H1 (cell line): ENCODE measurements around the gene KIAA1671. TPM values are rescaled to one million over a fixed set of nuclear protein-coding genes. Genes with fewer than 3 reads are reported as not detected.
A peak's percentile ranks its signal among the peaks of the same experiment; 100 is the strongest.

ENCODE experiments used
- CTCF ChIA-PET: fragments of 300-600 bp; sonication (Branson Sonifier 250); formaldehyde crosslinking; loops from one replicate; lab custom pipeline; 2021; ENCODE audit not compliant: partially characterized antibody; lab: Charles Lee
- POLR2A ChIA-PET: fragments of 300-600 bp; sonication (Branson Sonifier 250); formaldehyde crosslinking; loops from one replicate; lab custom pipeline; 2021; ENCODE audit warnings: inconsistent platforms; ENCODE audit not compliant: partially characterized antibody; lab: Charles Lee
- DNase-seq, 2 experiments: peaks; one replicate each; pipeline versions ENCODE4 v3.0.0 to v3.0.0-alpha.2; 2010 to 2022; ENCODE audit warnings: low spot score in 2 of 2, low read depth in 1 of 2, mixed read lengths in 1 of 2
- FAIRE-seq: peaks from 2 replicates; lab custom pipeline; 2011; peaks lifted over from hg19 to GRCh38; lab: Jason Lieb, UNC
- H2AFZ ChIP-seq: 2 replicates; pipeline ENCODE4 v1.8.1; 2012; ENCODE audit warnings: low read length, inconsistent platforms
- H2AK5ac ChIP-seq: 2 replicates; pipeline ENCODE4 v1.6.1; 2013; ENCODE audit warnings: low read depth, low read length
- H2BK120ac ChIP-seq: replicated peaks from 2 replicates; pipeline ENCODE3; 2013; ENCODE audit warnings: low read depth, low read length, inconsistent platforms
- H2BK12ac ChIP-seq: 2 replicates; pipeline ENCODE4 v1.6.1; 2013; ENCODE audit warnings: low read depth, low read length
- H2BK15ac ChIP-seq: 2 replicates; pipeline ENCODE4 v1.6.1; 2013; ENCODE audit warnings: low read length
- H2BK20ac ChIP-seq: 2 replicates; pipeline ENCODE4 v1.6.1; 2013; ENCODE audit warnings: low read length
- H2BK5ac ChIP-seq: 2 replicates; pipeline ENCODE4 v1.6.1; 2013; ENCODE audit warnings: low read depth, low read length
- H3K14ac ChIP-seq: 2 replicates; pipeline ENCODE4 v1.6.1; 2013; ENCODE audit warnings: inconsistent platforms; ENCODE audit not compliant: insufficient read length
- H3K18ac ChIP-seq: 2 replicates; pipeline ENCODE4 v1.6.1; 2013; ENCODE audit warnings: low read length; ENCODE audit errors: extremely low read depth
- H3K23ac ChIP-seq: 2 replicates; pipeline ENCODE4 v1.6.1; 2013; ENCODE audit warnings: inconsistent platforms; ENCODE audit not compliant: insufficient read length
- H3K23me2 ChIP-seq: 2 replicates; pipeline ENCODE4 v1.6.1; 2013; ENCODE audit warnings: low read depth, low read length
- H3K27ac ChIP-seq: 2 replicates; pipeline ENCODE4 v1.6.1; 2011; ENCODE audit warnings: low read depth, low read length, inconsistent platforms
- H3K27me3 ChIP-seq, 4 experiments: replicated peaks in 1 of 4; 1 replicate in 1 of 4; 2 replicates in 3 of 4; pipeline versions ENCODE4 v1.6.1 to v1.8.1; 2011 to 2013; ENCODE audit warnings: low read length in 3 of 4, mild to moderate bottlenecking in 3 of 4, inconsistent platforms in 2 of 4, mixed read lengths in 2 of 4, moderate library complexity in 1 of 4; ENCODE audit not compliant: control insufficient read depth in 3 of 4, insufficient read depth in 3 of 4; ENCODE audit errors: extremely low read depth in 1 of 4
- H3K36me3 ChIP-seq, 4 experiments: 2 replicates each; pipeline versions ENCODE4 v1.6.1 to v1.8.1; 2011 to 2013; ENCODE audit warnings: mild to moderate bottlenecking in 4 of 4, low read length in 3 of 4, moderate library complexity in 2 of 4, control low read depth in 1 of 4, inconsistent platforms in 1 of 4; ENCODE audit not compliant: insufficient read depth in 4 of 4, control insufficient read depth in 2 of 4
- H3K4ac ChIP-seq: replicated peaks from 2 replicates; pipeline ENCODE3; 2013; ENCODE audit warnings: low read length, low read depth, mixed read lengths, inconsistent platforms; ENCODE audit not compliant: insufficient read length
- H3K4me1 ChIP-seq, 4 experiments: replicated peaks in 1 of 4; 1 replicate in 1 of 4; 2 replicates in 3 of 4; pipeline versions ENCODE4 v1.6.1 to v1.8.1; 2011 to 2013; ENCODE audit warnings: low read length in 3 of 4, inconsistent platforms in 2 of 4, mixed read lengths in 1 of 4; ENCODE audit not compliant: insufficient read depth in 4 of 4, control insufficient read depth in 3 of 4
- H3K4me2 ChIP-seq, 2 experiments: 2 replicates each; pipeline versions ENCODE4 v1.6.1 to v1.8.1; 2011 to 2013; ENCODE audit warnings: low read depth in 2 of 2, low read length in 2 of 2, control low read depth in 1 of 2, inconsistent platforms in 1 of 2, mild to moderate bottlenecking in 1 of 2; ENCODE audit not compliant: insufficient read depth in 1 of 2
- H3K4me3 ChIP-seq, 4 experiments: fragments of 200-600, 300-600 bp in 1 of 4; sonication (generic), shearing (Covaris generic), sonication (Bioruptor Twin) in 1 of 4; 2 replicates each; pipeline versions ENCODE4 v1.5.1 to v1.8.1; 2011 to 2016; ENCODE audit warnings: low read length in 4 of 4, low read depth in 3 of 4, control low read depth in 2 of 4, inconsistent platforms in 2 of 4, mild to moderate bottlenecking in 2 of 4, mixed read lengths in 1 of 4, moderate library complexity in 1 of 4; ENCODE audit not compliant: insufficient read depth in 2 of 4; ENCODE audit errors: extremely low read depth in 1 of 4
- H3K56ac ChIP-seq: replicated peaks from 2 replicates; pipeline ENCODE3; 2013; ENCODE audit warnings: low read depth, mild to moderate bottlenecking, mixed read lengths, low read length, inconsistent platforms; ENCODE audit not compliant: insufficient read length
- H3K79me1 ChIP-seq: 2 replicates; pipeline ENCODE4 v1.6.1; 2013; ENCODE audit warnings: low read depth, low read length, control low read depth
- H3K79me2 ChIP-seq, 2 experiments: 2 replicates each; pipeline versions ENCODE4 v1.6.1 to v1.8.1; 2012 to 2013; ENCODE audit warnings: low read length in 2 of 2, mild to moderate bottlenecking in 2 of 2, inconsistent platforms in 1 of 2; ENCODE audit not compliant: insufficient read depth in 2 of 2, control insufficient read depth in 1 of 2
- H3K9ac ChIP-seq, 4 experiments: replicated peaks in 1 of 4; 1 replicate in 1 of 4; 2 replicates in 3 of 4; pipeline versions ENCODE4 v1.6.1 to v1.8.1; 2011 to 2013; ENCODE audit warnings: low read depth in 3 of 4, low read length in 3 of 4, control low read depth in 2 of 4, mild to moderate bottlenecking in 2 of 4, moderate library complexity in 2 of 4, inconsistent platforms in 1 of 4; ENCODE audit errors: extremely low read depth in 1 of 4
- H3K9me3 ChIP-seq, 2 experiments: 2 replicates each; pipeline versions ENCODE4 v1.6.1 to v1.8.1; 2012 to 2013; ENCODE audit warnings: mild to moderate bottlenecking in 2 of 2, moderate library complexity in 2 of 2, control low read depth in 1 of 2, inconsistent platforms in 1 of 2, low read depth in 1 of 2, low read length in 1 of 2, mixed read lengths in 1 of 2; ENCODE audit not compliant: insufficient read depth in 2 of 2
- H4K20me1 ChIP-seq, 2 experiments: replicated peaks in 1 of 2; 2 replicates each; pipeline versions ENCODE3 to v1.8.1; 2011 to 2013; ENCODE audit warnings: inconsistent platforms in 2 of 2, low read length in 2 of 2, mild to moderate bottlenecking in 1 of 2; ENCODE audit not compliant: insufficient read depth in 2 of 2, control insufficient read depth in 1 of 2
- H4K5ac ChIP-seq: 2 replicates; pipeline ENCODE4 v1.6.1; 2013; ENCODE audit warnings: low read length, low read depth, mixed read lengths, inconsistent platforms; ENCODE audit not compliant: insufficient read length
- H4K8ac ChIP-seq: 2 replicates; pipeline ENCODE4 v1.8.0; 2013; ENCODE audit warnings: mild to moderate bottlenecking, moderate library complexity, low read length, inconsistent platforms; ENCODE audit not compliant: insufficient read depth; ENCODE audit errors: extremely low read depth
- H4K91ac ChIP-seq: replicated peaks from 2 replicates; pipeline ENCODE3; 2013; ENCODE audit warnings: low read length, mixed read lengths, inconsistent platforms; ENCODE audit not compliant: insufficient read length
- ATF2 ChIP-seq: IDR thresholded peaks from 2 replicates; pipeline ENCODE4 v1.6.1; 2012; ENCODE audit warnings: low read length, inconsistent platforms
- BACH1 ChIP-seq: IDR thresholded peaks from 2 replicates; pipeline ENCODE4 v1.6.1; 2012; ENCODE audit warnings: low read length, improper control_type of control experiment
- CBX8 ChIP-seq: fragments of 300-800, 300-1000 bp; sonication (generic); IDR thresholded peaks from 2 replicates; pipeline ENCODE4 v1.7.1; 2016; ENCODE audit warnings: low read depth, low read length, borderline replicate concordance
- CREB1 ChIP-seq: IDR thresholded peaks from 2 replicates; pipeline ENCODE4 v1.6.1; 2012; ENCODE audit warnings: inconsistent platforms
- CTBP2 ChIP-seq: IDR thresholded peaks from 2 replicates; pipeline ENCODE4 v1.7.0; 2011; ENCODE audit warnings: borderline replicate concordance, mild to moderate bottlenecking, moderate library complexity, mixed read lengths, low read length; ENCODE audit not compliant: insufficient read depth, insufficient read length
- E2F6 ChIP-seq: IDR thresholded peaks from 2 replicates; pipeline ENCODE4 v1.6.1; 2012; ENCODE audit warnings: inconsistent platforms
- KDM4A ChIP-seq: IDR thresholded peaks from one replicate; pipeline ENCODE4 v1.7.1; 2012; ENCODE audit warnings: low read depth, mild to moderate bottlenecking, moderate library complexity, low read length, inconsistent platforms; ENCODE audit not compliant: severe bottlenecking
- PHF8 ChIP-seq: fragments of 200-600 bp; sonication (generic); conservative IDR thresholded peaks from 2 replicates; pipeline ENCODE4 v1.7.1; 2012; ENCODE audit warnings: low read depth, mild to moderate bottlenecking, inconsistent platforms, low read length, moderate library complexity
- SRF ChIP-seq: IDR thresholded peaks from 2 replicates; pipeline ENCODE4 v1.6.1; 2011; ENCODE audit warnings: mild to moderate bottlenecking, low read depth, low read length, moderate library complexity
- TAF1 ChIP-seq: IDR thresholded peaks from 2 replicates; pipeline ENCODE4 v1.6.1; 2011; ENCODE audit warnings: mild to moderate bottlenecking, low read depth, low read length
- YY1 ChIP-seq: IDR thresholded peaks from 2 replicates; pipeline ENCODE4 v1.6.1; 2011; ENCODE audit warnings: low read depth, mild to moderate bottlenecking, low read length
- ZNF274 ChIP-seq: IDR thresholded peaks from 2 replicates; pipeline ENCODE4 v1.7.0; 2012; ENCODE audit warnings: low read length, borderline replicate concordance; ENCODE audit errors: extremely low read depth
- WGBS, 2 experiments: shearing (Covaris generic) in 1 of 2; methylation state at CpG; one replicate each; pipeline versions ENCODE4 v1.1.6 to v1.1.7; 2013 to 2015; ENCODE audit warnings: low lambda C conversion rate in 2 of 2, mixed read lengths in 2 of 2, inconsistent platforms in 1 of 2, low coverage in 1 of 2, missing lambda C conversion rate in 1 of 2; ENCODE audit not compliant: insufficient replicate concordance in 2 of 2, insufficient coverage in 1 of 2, insufficient read length in 1 of 2; ENCODE audit errors: extremely low coverage in 1 of 2, missing lambda C conversion rate in 1 of 2; 5-methylcytosine and 5-hydroxymethylcytosine counted together
- polyA plus RNA-seq, 7 experiments: library from polyadenylated mRNA; depleted of rRNA in 3 of 7; stranded (reverse) in 5 of 7; unstranded in 2 of 7; fragments of >200 nt in 5 of 7; fragments of 200-250 nt in 2 of 7; gene quantifications; 1 replicate in 5 of 7; 2 replicates in 1 of 7; 4 replicates in 1 of 7; pipeline versions ENCODE4 v1.2.1 to v1.2.3, GENCODE V29; 2011 to 2013; ENCODE audit warnings: missing spikeins in 2 of 7, mixed read lengths in 2 of 7
- total RNA-seq: library from RNA; stranded (reverse); fragmentation: NEBNext Ultra II Directional; extraction: Animal tissue kit (Norgen Biotek cat#: 25700); gene quantifications from 2 replicates; pipeline ENCODE4 v1.2.1, GENCODE V29; 2021

Gene KIAA1671
- total and polyA plus RNA-seq, 2 of the 8 experiments (the other 6 are each of a cell fraction or from before 2014, with no cell fraction given): 6.4 to 23.9 TPM

- no peak overlapping the region for H2AFZ ChIP-seq
- H3K27me3 ChIP-seq: no peaks in the 10 kb centered on the region
- no peak overlapping the region for H2AK5ac ChIP-seq
- ChIA-PET CTCF (interaction anchor here (0.7 to 1.2 kb wide), 4 partner anchors 12 to 79 kb away, joined by 3 to 4 read pairs (median 4); no protein-coding TSS in a partner anchor), POLR2A (no interaction called here)
- no peak overlapping the region for H3K56ac ChIP-seq
- H2BK15ac ChIP-seq: no peak overlapping the region
- no peak overlapping the region for H3K23ac ChIP-seq
- no peak overlapping the region for H2BK120ac ChIP-seq
- peaks cover 16 to 31% (median 23%) of the 10 kb centered on the region in 4 experiments for H3K4me1 ChIP-seq
- peaks cover 0 to 2% of the 10 kb centered on the region in 2 experiments for H4K20me1 ChIP-seq
- H3K4me2 ChIP-seq: no peak overlapping the region
- peak overlapping the region; percentile 50; the same call in 1 of the 2 replicates for H2BK12ac ChIP-seq
- H3K36me3 ChIP-seq: no peaks in the 10 kb centered on the region
- no peak overlapping the region for H3K14ac ChIP-seq
- 0 out of 2 replicates have a peak overlapping the region, but pooled peaks have one; percentile 39 for H2BK5ac ChIP-seq
- 87% methylated on average over 2 of the region's 2 CpGs; no CpG with 5 or more reads in 1 of the 2 experiments for WGBS, 2 experiments
- H3K4me3 ChIP-seq: no peak overlapping the region
- no peak for DNase-seq
- H3K79me1 ChIP-seq: peaks cover 2% of the 10 kb centered on the region
- no peak overlapping the region for H3K27ac ChIP-seq
- H2BK20ac ChIP-seq: no peak overlapping the region
- FAIRE-seq: no peak
- no peak overlapping the region for H4K91ac ChIP-seq
- H4K5ac ChIP-seq: no peak overlapping the region
- no peak overlapping the region for H3K4ac ChIP-seq
- H3K9ac ChIP-seq: no peak overlapping the region
- no peak overlapping the region for H3K18ac ChIP-seq
- no peak overlapping the region for H4K8ac ChIP-seq
- H3K23me2 ChIP-seq: no peaks in the 10 kb centered on the region
- H3K9me3 ChIP-seq: no peaks in the 10 kb centered on the region
- peaks cover 0 to 9% of the 10 kb centered on the region in 2 experiments; a peak in 1 of 4 replicates for H3K79me2 ChIP-seq
- TF ChIP-seq KDM4A (no peak), YY1 (no peak), E2F6 (no peak), CTBP2 (no peak), TAF1 (no peak), CBX8 (no peak), BACH1 (no peak), ATF2 (no peak), PHF8 (no peak), SRF (no peak), ZNF274 (no peak), CREB1 (no peak)
These were observed 19.9 kb downstream of the KIAA1671 start for GRCh38 chr22:24972369-24972768.
